GM18517 (cell line): ENCODE results near the gene TTLL5.

Source experiments
- ATAC-seq: cut with Tn5 transposase; IDR thresholded peaks from one replicate; pipeline ENCODE4 v1.9.1; 2021; ENCODE audit warnings: mild to moderate bottlenecking, moderate library complexity; ENCODE audit not compliant: unreplicated experiment

Gene TTLL5

DNA sequence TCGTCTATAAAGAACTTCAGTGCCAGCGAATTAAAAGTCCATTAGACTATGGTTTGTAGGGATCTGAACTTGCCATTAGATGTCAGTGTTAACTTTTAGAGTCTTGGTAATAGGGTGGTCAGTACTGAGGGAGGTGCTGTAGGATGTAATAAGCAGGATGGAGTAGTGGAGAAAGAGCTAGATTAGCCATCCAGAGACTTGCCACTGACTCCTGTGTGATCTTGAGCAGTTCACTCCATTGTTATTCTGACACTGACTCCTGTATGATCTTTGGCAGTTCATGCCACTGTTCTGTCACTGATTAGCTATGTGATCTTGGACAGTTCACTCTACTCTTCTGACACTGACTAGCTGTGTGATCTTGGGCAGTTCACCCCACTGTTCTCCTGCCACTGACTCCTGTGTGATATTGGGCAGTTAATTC, 133.6 kb downstream of the TTLL5 start:
- ATAC-seq: no peak

DNA sequence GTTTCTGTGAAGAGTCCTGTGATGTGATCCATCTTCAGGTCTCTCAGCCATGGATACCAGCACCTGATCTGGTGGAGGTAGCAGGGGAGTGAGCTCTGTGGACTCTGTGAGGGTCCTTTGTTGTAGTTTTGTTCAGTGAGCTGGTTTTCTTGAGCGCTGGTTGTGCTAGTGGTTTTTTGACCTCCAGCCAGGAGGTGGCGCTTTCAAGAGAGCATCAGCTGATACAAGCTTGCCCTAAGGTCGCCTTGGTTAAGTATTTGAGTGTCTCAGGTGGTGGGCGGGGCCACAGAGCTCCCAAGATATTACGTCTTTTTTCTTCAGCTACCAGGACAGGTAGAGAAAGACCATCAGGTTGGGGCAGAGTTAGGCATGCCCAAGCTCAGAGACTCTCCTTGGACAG, 139.7 kb downstream of the TTLL5 start:
- no peak for ATAC-seq

DNA sequence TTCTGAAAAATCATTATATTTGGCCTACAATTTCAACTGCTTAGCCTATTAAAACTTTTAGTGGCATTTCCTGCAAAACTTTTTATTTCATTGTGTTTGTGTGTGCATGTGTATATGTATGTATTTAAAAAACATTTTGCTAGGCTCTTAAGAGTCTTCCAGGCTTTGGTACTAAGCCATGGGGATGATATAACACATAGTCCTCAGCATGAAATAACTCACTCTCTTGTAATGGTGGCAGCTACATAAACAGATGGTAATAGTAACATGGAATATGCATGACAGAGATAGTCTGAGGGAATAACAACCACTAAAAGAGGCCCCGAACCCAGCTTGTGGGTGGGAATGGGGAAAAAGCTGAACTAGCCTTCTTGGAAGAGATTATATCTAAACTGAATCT, 141.4 kb downstream of the TTLL5 start:
- ATAC-seq: no peak

DNA sequence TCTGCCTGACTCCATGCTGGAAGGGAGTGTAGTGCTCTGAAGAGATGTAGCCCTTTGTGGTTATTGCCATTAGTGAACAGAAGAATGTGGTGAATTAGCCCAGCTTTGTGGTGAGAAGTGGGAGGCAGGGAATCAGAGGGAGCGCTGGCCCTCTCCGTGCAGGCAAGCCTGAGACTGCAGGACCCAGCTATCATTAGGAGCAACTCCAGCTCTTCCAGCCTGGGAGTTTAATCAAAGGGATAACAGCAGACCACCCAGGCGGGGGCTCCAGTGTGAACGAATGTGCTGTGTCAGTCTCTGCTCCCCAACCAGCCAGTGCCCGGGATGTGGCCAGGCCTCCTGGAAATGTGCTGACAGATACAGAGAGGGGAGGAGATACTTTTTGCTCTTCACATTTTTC, 142.7 kb downstream of the TTLL5 start:
- ATAC-seq: no peak

DNA sequence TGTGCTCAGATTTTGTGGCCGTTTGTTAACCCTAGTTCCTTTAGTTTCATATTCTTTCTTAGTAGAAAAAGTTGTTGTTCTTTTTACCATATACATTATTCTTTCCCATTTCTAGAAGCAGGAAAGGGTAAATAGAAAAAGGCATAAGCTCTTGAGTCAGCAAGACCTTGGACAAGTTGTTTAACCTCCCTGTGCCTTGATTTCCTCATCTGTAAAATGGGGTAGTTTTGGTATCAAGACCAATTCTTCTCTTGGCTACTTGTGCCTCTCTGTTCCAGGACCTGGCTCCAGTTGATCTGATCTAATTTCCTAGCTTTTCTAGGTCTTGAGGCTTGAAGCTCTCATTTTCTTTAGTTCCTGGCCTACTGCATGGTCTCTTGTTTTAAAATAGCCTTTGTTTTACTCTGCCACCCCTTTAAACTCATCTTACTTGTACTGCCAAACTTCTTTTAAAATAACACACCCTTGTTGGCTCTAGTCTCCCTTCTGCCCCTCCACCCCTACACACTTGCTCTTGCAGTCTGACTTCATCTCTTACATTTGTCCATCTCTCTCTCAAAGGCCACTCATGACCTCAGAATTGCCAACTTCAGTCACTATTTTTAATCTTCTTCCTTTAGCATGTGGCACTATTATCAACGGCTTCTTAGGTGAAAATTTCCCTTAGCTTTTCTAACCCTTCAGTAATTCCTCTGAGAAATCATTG, 143.7 kb downstream of the TTLL5 start:
- no peak for ATAC-seq

DNA sequence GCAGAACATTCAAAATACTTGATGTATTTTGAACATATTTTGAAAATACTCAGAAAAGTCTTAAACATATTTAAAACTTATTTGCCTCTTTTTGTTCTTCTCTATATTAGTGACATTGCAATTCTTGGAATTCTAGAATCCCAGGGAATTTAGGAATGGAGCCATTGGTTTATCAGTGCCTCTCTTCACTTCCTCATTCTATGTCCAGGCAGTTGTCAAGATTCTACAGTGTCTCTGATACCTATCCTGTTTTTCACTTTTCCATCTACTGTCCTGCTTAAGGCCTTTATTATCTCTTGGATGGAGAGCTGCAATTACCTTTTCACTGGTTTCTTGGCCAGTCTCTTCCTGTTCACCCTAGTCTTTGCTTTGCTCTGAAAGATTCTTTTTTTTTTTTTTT, 144.6 kb downstream of the TTLL5 start:
- no peak for ATAC-seq

DNA sequence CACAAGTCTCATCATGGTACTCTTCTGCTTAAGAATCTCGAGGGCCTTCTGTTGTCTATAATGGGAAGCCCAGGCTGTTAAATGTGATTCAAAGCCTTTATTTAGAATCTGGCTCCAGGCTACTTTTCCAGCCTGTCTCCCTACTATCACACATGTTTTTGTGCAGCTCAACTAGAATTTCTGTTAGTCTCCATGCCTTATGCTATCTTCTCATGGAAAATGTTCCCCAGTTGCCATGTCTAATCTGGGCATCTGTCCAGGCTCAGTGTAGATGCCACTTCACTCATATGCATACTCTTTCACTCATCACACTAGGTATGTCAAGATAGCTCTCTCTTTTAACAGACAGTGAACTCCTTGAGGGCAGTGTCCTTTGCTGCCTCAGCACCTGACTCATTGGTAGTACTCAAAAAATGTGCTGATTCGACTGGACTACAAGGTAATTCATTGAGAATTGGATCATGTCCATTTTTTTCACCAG, 145.3 kb downstream of the TTLL5 start:
- no peak for ATAC-seq

DNA sequence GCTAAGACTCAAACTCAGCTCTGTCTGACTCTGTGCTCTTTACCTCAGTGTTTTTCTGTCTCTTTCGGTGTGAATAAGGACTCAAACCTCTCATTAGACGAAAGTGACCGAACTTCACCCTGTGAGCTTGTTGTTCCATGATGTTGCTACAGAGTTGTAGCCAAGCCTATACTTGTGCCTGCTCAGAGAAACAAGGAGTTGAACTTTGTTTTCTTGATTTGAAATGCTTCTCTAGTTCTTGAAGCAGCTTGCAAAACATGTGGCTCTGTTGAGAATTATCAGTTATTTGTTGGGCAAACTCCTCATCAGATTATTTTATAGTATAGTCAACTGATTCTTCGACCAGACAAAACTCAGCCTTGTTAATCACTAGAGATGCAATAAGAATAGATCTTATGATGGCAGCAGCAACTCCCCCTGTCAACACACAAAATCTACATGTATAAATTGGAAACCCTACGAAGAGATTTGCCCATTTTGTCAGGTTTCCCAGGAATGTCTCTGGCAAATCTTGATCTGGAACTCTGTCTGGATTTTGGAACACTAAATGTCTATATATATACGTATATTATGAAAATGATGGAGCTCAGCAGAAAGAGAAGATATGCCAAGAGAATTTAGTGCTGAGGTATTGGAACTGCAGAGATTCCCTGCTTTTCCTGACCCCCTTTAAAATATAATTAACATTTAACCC, 146.8 kb downstream of the TTLL5 start:
- no peak for ATAC-seq

DNA sequence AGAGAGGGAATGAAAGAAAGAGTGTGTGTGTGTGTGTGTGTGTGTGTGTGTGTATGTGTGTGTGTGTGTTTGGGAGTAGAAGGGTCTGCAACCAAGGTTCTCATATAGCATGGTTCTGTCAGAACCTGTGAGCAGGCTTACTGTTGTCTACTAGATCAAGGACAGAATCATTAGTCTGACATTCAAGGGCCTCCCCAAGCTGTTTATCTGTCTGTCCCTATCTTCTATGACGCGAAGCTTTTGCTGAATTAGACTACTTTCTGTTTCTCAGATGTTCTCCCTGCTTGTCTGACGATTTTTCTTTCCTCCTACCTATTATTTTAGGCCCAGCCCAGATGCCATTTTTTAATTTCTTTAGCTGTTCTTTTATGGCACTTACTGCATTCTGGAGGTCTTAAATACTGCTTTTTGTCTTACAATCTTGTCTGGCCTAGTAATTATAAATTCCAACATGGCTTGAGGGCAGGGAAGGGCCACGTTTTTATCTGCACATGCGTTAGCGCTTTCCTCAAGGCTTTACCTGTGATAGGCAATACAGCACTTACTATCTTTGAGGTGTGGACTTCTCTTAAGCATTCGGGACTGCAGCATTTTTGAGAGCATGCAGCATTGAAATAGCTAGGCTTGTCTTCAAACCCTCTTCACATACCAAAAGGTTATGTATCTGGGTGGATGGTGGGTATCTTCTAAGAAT, 150.2 kb downstream of the TTLL5 start:
- ATAC-seq: no peak

DNA sequence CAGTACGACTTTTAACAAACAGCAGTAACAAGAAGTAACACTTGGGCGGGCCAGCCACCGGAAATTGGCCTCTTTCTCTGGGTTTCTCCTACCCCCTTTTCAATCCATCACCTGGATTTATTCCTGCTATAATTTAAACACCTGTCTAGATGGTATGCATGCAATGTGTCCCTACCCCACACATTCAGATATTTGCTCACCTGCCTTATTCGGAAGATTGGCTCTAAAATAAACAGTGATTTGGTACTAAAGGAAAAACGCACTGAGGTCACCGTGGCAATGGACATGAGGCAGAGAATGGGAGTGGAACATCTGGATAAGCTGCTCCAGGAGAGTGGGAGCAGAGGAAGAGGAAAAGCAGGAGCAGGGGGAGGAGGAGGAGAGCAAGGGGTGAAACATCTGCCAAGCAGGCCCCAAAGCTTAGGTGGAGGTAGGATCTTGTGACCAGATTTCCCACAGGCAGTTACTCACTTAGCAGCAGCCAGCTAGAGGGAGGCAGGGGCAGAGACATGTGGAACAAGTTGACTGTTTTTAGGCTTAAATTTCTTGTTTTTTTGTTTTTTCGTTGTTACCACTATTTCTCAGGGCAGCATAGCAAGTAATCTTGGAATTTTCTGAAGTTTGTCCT, 150.9 kb downstream of the TTLL5 start:
- no peak for ATAC-seq

DNA sequence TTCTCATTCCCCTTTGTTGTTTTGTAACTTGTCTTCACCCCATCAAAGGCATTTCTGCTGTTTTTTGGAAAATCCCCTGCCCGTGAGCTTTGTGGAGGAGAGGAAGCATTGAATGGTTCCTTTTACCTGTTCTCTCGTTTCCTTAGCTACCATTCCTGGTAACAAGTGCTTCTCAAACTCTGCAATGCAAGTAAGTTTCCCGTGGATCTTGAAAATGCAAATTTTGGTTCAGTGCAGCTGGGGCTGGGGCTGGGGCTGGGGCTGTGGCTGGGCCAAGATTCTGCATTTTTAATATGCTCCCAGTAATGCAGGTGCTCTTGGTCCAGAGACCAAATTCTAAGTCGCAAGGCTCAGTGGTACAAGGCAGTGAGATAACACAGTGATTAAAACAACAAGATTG, 151.6 kb downstream of the TTLL5 start:
- ATAC-seq: no peak

DNA sequence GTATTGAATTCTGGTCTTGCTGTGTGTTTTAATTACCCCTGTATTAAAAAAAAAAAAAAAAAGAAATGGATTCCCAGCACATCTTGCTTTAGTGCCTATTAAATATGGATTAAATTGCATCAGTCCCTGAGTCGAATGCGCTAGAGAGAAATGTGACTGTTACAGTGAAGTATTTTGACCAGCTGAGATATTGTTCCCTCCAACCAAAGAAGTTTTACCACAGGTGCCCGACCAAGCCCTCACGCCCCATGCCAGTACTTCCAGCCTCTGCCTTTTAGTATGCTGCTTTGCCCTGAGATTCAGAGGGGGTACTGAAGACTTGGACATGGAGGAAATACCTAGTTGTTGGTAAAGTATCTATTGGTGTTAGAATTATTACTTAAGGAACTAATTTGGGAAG, 159.7 kb downstream of the TTLL5 start:
- ATAC-seq: no peak

DNA sequence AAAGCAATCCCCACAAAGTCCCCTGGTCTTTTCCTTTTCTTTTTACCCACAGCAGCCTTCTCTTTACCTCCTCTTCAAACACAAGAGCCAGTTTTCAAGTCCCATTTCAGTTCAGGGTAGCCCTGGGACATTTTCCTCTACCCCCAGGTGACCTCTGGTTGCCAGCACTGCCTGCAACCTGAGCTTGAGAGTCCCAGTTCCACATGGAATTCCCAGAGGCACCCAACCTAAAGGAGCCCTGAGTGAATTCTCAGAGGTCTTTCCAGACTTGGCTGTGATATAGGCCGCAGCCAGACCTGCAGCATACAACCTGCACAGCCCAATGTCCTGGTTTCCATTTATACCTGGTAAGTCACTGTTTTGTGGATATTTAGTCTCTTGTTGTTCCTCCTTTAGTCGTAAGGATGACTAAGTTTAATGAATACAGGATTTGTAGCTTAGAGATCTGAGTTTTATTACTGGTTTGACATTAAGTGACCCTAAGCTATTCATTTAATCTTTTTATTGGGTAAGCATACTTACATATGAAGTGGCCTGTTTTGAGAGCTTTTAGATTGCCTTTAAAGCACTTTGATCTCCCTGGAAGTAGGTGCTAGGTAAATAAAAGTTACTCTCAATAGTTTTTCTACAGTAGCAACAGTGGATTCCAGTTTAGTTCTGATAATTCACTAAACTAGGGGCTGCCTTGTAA, 160.9 kb downstream of the TTLL5 start:
- ATAC-seq: no peak

DNA sequence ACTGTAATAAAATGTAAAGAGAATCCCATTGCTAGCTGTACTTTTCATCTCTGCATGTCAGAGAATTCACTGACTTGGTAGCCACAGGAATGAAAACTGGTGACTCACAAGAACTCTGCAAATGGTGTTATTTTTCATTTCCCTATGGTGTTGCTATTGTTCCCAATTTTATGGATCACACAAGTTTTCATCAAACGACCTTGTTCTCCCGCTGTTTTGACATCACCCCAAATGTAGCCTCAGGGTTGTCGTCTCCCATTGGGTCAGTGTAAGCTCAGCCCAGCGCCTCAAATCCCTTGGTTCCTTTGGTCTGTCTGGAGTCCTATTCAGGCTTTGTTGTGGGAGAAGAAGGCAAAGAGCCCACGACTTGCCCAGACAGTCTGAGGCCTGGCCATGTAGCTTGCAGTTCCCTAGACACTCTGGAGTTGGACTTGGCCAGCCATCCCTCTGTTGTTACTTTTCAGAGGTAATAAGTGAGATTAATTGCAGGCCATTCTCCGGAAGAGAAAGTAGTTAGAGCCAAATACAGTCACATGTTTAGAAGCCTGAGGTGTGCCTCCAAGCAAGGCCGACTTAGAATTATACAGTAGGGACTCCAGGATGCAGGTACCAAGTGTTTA, 161.6 kb downstream of the TTLL5 start:
- no peak for ATAC-seq

DNA sequence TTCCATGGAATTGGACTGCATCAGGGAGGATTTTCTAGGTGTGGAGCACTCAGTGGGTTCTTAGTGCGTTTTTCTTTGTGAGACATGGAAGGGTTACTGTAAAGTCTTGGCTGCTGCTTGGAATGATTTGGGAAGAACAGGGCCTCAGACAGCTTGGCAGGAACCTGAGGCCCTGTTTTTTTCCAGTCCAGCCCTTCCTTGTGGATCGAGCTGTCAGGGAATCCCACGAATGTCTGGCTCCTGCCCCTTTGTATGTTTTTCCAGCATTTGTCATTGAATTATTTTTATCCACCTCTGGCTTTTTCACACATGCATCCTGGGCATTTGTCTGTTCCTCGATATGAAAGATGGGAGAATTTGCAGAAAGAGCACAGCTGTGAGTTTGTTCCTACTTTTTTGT, 162.3 kb downstream of the TTLL5 start:
- no peak for ATAC-seq

DNA sequence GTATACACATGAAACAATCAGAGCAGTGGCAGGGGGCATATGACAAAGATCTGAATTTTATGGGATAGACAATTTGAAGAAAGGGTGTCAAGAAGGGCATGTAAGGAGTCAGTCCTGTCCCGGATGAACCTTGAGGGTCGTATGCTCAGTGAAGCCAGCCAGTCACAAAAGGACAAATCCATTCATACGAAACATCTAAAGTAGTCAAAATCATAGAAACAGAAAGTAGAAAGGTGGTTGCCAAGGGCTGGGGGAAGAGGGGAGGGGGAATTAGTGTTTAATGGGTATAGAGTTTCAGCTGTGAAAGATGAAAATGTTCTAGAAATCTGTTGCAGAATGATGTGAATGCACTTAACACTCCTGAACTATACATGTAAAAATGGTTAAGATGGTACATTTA, 163.3 kb downstream of the TTLL5 start:
- no peak for ATAC-seq

DNA sequence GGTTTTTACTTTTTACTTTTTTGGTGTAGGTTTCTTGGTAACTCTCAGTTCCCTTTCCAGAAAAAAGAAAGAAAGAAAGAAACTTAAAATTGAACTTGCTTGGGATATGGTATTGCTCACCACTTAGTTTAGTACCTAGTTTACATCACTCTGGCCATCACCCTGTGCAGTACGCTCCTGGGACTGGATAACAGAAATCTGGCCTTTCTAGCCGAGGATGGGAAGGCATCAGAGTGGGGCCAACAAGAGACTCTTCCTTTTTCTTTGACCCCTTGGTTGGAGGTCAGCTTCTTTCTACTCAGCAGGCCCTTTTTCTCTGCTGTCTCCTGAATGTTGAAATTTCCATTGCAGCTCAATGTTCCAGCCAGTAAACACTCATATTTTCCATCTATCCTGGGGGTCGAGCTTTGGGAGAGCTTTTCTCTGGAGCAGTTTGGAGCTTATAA, 164.1 kb downstream of the TTLL5 start:
- ATAC-seq: no peak

DNA sequence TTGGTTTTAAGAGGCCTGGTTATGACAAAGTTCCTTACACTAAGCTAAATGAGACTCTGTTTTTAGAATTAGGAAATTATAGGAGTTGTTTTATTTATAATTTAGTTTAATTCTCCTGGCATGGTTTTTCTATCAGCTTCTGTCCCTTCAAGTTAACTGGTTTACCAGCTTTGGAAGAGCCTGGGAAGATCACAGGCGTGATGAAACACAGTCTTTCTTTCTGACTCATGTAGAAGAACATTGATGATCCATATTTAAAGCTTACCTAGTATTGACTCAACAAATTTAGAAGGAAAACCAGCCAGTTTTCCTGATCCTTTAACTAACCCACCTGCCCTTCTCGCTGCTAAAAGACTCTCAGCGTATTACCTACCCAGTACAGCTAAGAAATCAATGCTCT, 165.6 kb downstream of the TTLL5 start:
- ATAC-seq: no peak

DNA sequence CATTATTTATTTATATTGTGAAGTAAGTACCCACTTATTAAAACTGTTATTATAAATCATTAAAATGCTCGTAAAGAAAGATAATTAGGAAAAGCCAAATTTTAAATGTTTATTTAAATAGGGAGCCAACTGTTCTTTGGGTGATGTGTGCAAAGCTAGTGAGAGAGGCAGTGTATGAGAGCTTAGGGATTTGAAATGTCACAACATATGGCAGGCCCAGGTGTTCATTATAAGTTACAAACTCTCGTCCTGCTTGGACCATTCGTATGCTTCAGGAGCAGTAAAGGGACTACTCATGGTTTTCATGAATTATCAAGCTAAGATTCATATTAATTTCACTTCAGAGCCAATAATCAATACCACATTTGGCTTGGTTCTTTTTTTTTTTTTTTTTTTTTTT, 166.3 kb downstream of the TTLL5 start:
- ATAC-seq: no peak

DNA sequence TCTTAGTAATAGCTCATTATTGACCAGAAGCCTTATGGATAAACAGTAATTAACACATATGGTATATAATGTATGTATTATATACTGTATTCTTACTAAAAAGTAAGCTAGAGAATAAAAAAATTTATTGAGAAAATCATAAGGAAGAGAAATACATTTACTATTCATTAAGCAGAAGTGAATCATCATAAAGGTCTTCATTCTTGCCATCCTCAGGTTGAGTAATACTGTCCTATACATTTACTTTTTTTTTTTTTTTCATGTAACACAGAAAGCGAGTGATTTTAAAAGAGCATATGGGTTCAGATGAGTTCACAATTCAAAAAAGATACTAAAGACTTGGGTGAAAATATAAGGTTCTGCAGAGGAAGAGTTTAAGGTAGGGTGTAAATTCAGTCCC, 168.3 kb downstream of the TTLL5 start:
- ATAC-seq: no peak
